Immature natural killer cell (primary cell): ENCODE data around the gene SHROOM3. TPM values are rescaled to one million over a fixed set of nuclear protein-coding genes. Genes with fewer than 3 reads are reported as not detected.
"Not testable (repeated sequence)": the region's sequence is repeated elsewhere in the genome, so short reads cannot be mapped to it uniquely, and the experiment has no call there.

ENCODE experiments used
- DNase-seq, 3 donors: peaks; one replicate each; pipeline ENCODE4 v3.0.0; 2022; ENCODE audit warnings: mixed read lengths in 1 of 3
- H3K27ac Mint-ChIP-seq, 6 donors: one replicate each; pipeline ENCODE4 v1.8.0; 2020; ENCODE audit warnings: mixed read lengths in 6 of 6, mild to moderate bottlenecking in 5 of 6, inconsistent platforms in 4 of 6, moderate library complexity in 3 of 6
- H3K27me3 Mint-ChIP-seq, 3 donors: one replicate each; pipeline ENCODE4 v1.8.0; 2020 to 2021; ENCODE audit warnings: low read depth in 3 of 3, mild to moderate bottlenecking in 3 of 3, mixed read lengths in 3 of 3, moderate library complexity in 3 of 3, inconsistent platforms in 1 of 3
- H3K36me3 Mint-ChIP-seq, 3 donors: one replicate each; pipeline ENCODE4 v1.8.0; 2020; ENCODE audit warnings: mixed read lengths in 3 of 3, inconsistent platforms in 2 of 3, mild to moderate bottlenecking in 2 of 3
- H3K4me1 Mint-ChIP-seq, 2 donors: one replicate each; pipeline ENCODE4 v1.8.0; 2020; ENCODE audit warnings: inconsistent platforms in 2 of 2, mild to moderate bottlenecking in 2 of 2, mixed read lengths in 2 of 2, moderate library complexity in 1 of 2
- H3K4me3 Mint-ChIP-seq, 5 donors: one replicate each; pipeline ENCODE4 v1.8.0; 2020; ENCODE audit warnings: mild to moderate bottlenecking in 5 of 5, mixed read lengths in 5 of 5, inconsistent platforms in 3 of 5, moderate library complexity in 3 of 5
- H3K9me3 Mint-ChIP-seq, 6 donors: one replicate each; pipeline ENCODE4 v1.8.0; 2020; ENCODE audit warnings: mild to moderate bottlenecking in 6 of 6, mixed read lengths in 6 of 6, inconsistent platforms in 4 of 6, moderate library complexity in 3 of 6
- polyA plus RNA-seq, 3 donors: library from polyadenylated mRNA; unstranded; fragments of 300-500 nt; fragmentation: Illumina TruSeq; gene quantifications; one replicate each; pipeline ENCODE4 v1.2.3, GENCODE V29; 2021

Gene SHROOM3
- polyA plus RNA-seq, 3 donors from 2014 or later = not detected

GRCh38 chr4:76454073-76454472, 19.0 kb downstream of the SHROOM3 start:
- H3K27me3 Mint-ChIP-seq, H3K36me3 Mint-ChIP-seq, H3K9me3 Mint-ChIP-seq, H3K4me3 Mint-ChIP-seq, DNase-seq, H3K27ac Mint-ChIP-seq: not testable (repeated sequence)
- peaks cover 17 to 26% of the 10 kb centered on the region in 2 donors for H3K4me1 Mint-ChIP-seq

GRCh38 chr4:76457885-76458284, 22.9 kb downstream of the SHROOM3 start:
- peaks cover 0 to 5% (median 3%) of the 10 kb centered on the region in 6 donors for H3K9me3 Mint-ChIP-seq
- DNase-seq = no peak
- H3K27me3 Mint-ChIP-seq = peaks cover 2 to 3% (median 2%) of the 10 kb centered on the region in 3 donors
- H3K27ac Mint-ChIP-seq = no peak overlapping the region
- H3K4me3 Mint-ChIP-seq = no peak overlapping the region
- H3K4me1 Mint-ChIP-seq = peaks cover 0 to 1% of the 10 kb centered on the region in 2 donors
- peaks cover 0 to 3% (median 3%) of the 10 kb centered on the region in 3 donors for H3K36me3 Mint-ChIP-seq

GRCh38 chr4:76458297-76458696, 23.3 kb downstream of the SHROOM3 start:
- Mint-ChIP-seq H3K4me1 (peaks cover 0 to 1% of the 10 kb centered on the region in 2 donors), H3K27ac (no peak overlapping the region), H3K36me3 (peaks cover 0 to 7% (median 3%) of the 10 kb centered on the region in 3 donors), H3K4me3 (no peak overlapping the region), H3K27me3 (peaks cover 2 to 3% (median 2%) of the 10 kb centered on the region in 3 donors), H3K9me3 (peaks cover 0 to 9% (median 6%) of the 10 kb centered on the region in 6 donors)
- DNase-seq = no peak

- Mint-ChIP-seq H3K4me1 (peaks cover 0 to 1% of the 10 kb centered on the region in 2 donors), H3K36me3 (peaks cover 0 to 7% (median 3%) of the 10 kb centered on the region in 3 donors), H3K9me3 (peaks cover 0 to 14% (median 7%) of the 10 kb centered on the region in 6 donors), H3K4me3 (no peak overlapping the region), H3K27ac (no peak overlapping the region), H3K27me3 (peaks cover 0 to 3% (median 2%) of the 10 kb centered on the region in 3 donors)
- no peak for DNase-seq
These were observed 23.8 kb downstream of the SHROOM3 start for GRCh38 chr4:76458825-76459224.

GRCh38 chr4:76459291-76459723, 24.3 kb downstream of the SHROOM3 start:
- H3K27me3 Mint-ChIP-seq = peaks cover 0 to 3% (median 2%) of the 10 kb centered on the region in 3 donors
- no peak for DNase-seq

GRCh38 chr4:76463568-76463967, 28.5 kb downstream of the SHROOM3 start:
- H3K27me3 Mint-ChIP-seq = no peaks in the 10 kb centered on the region
- H3K9me3 Mint-ChIP-seq = peaks cover 5 to 18% (median 9%) of the 10 kb centered on the region in 6 donors
- H3K27ac Mint-ChIP-seq = no peak overlapping the region
- no peak for DNase-seq
- peaks cover 0 to 1% of the 10 kb centered on the region in 2 donors for H3K4me1 Mint-ChIP-seq
- H3K4me3 Mint-ChIP-seq = no peak overlapping the region
- peaks cover 0 to 7% (median 0%) of the 10 kb centered on the region in 3 donors for H3K36me3 Mint-ChIP-seq

More at GRCh38 chr4:76459291-76459723, 24.3 kb downstream of the SHROOM3 start:
- peaks cover 1 to 15% (median 8%) of the 10 kb centered on the region in 6 donors for H3K9me3 Mint-ChIP-seq
- no peak overlapping the region for H3K4me3 Mint-ChIP-seq
- H3K27ac Mint-ChIP-seq = no peak overlapping the region
- peaks cover 0 to 7% (median 3%) of the 10 kb centered on the region in 3 donors for H3K36me3 Mint-ChIP-seq
- peaks cover 0 to 1% of the 10 kb centered on the region in 2 donors for H3K4me1 Mint-ChIP-seq

- no peak for DNase-seq
- H3K36me3 Mint-ChIP-seq = no peaks in the 10 kb centered on the region
- peak overlapping the region in 3 of 6 donors; percentile 25 to 36 (median 28) for H3K27ac Mint-ChIP-seq
- peaks cover 0 to 11% of the 10 kb centered on the region in 2 donors for H3K4me1 Mint-ChIP-seq
- no peak overlapping the region for H3K4me3 Mint-ChIP-seq
- H3K27me3 Mint-ChIP-seq = peaks cover 0 to 4% (median 0%) of the 10 kb centered on the region in 3 donors
- peaks cover 0 to 3% (median 0%) of the 10 kb centered on the region in 6 donors for H3K9me3 Mint-ChIP-seq
These were observed 35.0 kb downstream of the SHROOM3 start for GRCh38 chr4:76470064-76470463.

- no peaks in the 10 kb centered on the region for H3K36me3 Mint-ChIP-seq
- H3K4me3 Mint-ChIP-seq = no peak overlapping the region
- H3K4me1 Mint-ChIP-seq = peaks cover 0 to 9% of the 10 kb centered on the region in 2 donors
- peak overlapping the region in 1 of 6 donors; percentile 36 for H3K27ac Mint-ChIP-seq
- DNase-seq = no peak
- peaks cover 0 to 4% (median 0%) of the 10 kb centered on the region in 3 donors for H3K27me3 Mint-ChIP-seq
- H3K9me3 Mint-ChIP-seq = peaks cover 0 to 3% (median 0%) of the 10 kb centered on the region in 6 donors
These were observed 35.5 kb downstream of the SHROOM3 start for GRCh38 chr4:76470532-76470931.

GRCh38 chr4:76476571-76476970, 41.5 kb downstream of the SHROOM3 start:
- Mint-ChIP-seq H3K27me3 (peaks cover 3 to 24% (median 4%) of the 10 kb centered on the region in 3 donors), H3K4me1 (peaks cover 0 to 3% of the 10 kb centered on the region in 2 donors), H3K36me3 (no peaks in the 10 kb centered on the region), H3K27ac (no peak overlapping the region), H3K4me3 (no peak overlapping the region), H3K9me3 (peaks cover 0 to 5% (median 2%) of the 10 kb centered on the region in 6 donors)
- DNase-seq = no peak

GRCh38 chr4:76484654-76485053, 49.6 kb downstream of the SHROOM3 start:
- H3K27ac Mint-ChIP-seq = no peak overlapping the region
- H3K4me1 Mint-ChIP-seq = no peaks in the 10 kb centered on the region
- peaks cover 0 to 5% (median under 1%) of the 10 kb centered on the region in 6 donors for H3K9me3 Mint-ChIP-seq
- H3K27me3 Mint-ChIP-seq = peaks cover 0 to 20% (median 13%) of the 10 kb centered on the region in 3 donors
- H3K4me3 Mint-ChIP-seq = no peak overlapping the region
- peaks cover 0 to 4% (median 0%) of the 10 kb centered on the region in 3 donors for H3K36me3 Mint-ChIP-seq
- no peak for DNase-seq

GRCh38 chr4:76485450-76485849, 50.4 kb downstream of the SHROOM3 start:
- peaks cover 0 to 4% (median 0%) of the 10 kb centered on the region in 3 donors for H3K36me3 Mint-ChIP-seq
- H3K4me3 Mint-ChIP-seq = no peak overlapping the region
- no peaks in the 10 kb centered on the region for H3K4me1 Mint-ChIP-seq
- no peak overlapping the region for H3K27ac Mint-ChIP-seq
- H3K9me3 Mint-ChIP-seq = peaks cover 0 to 4% (median under 1%) of the 10 kb centered on the region in 6 donors
- no peak for DNase-seq
- H3K27me3 Mint-ChIP-seq = peaks cover 0 to 16% (median 11%) of the 10 kb centered on the region in 3 donors

- H3K27me3 Mint-ChIP-seq = peaks cover 0 to 12% (median 10%) of the 10 kb centered on the region in 3 donors
- H3K4me3 Mint-ChIP-seq = no peak overlapping the region
- H3K36me3 Mint-ChIP-seq = peaks cover 0 to 4% (median 0%) of the 10 kb centered on the region in 3 donors
- no peaks in the 10 kb centered on the region for H3K9me3 Mint-ChIP-seq
- no peak for DNase-seq
- H3K27ac Mint-ChIP-seq = no peak overlapping the region
- H3K4me1 Mint-ChIP-seq = peaks cover 0 to 3% of the 10 kb centered on the region in 2 donors
These were observed 51.7 kb downstream of the SHROOM3 start for GRCh38 chr4:76486588-76487276.

GRCh38 chr4:76487621-76488020, 52.6 kb downstream of the SHROOM3 start:
- DNase-seq = no peak
- H3K4me3 Mint-ChIP-seq = no peak overlapping the region
- H3K27ac Mint-ChIP-seq = no peak overlapping the region
- H3K36me3 Mint-ChIP-seq = peaks cover 0 to 4% (median 0%) of the 10 kb centered on the region in 3 donors
- H3K27me3 Mint-ChIP-seq = peaks cover 0 to 7% (median 4%) of the 10 kb centered on the region in 3 donors
- no peaks in the 10 kb centered on the region for H3K9me3 Mint-ChIP-seq
- H3K4me1 Mint-ChIP-seq = peaks cover 0 to 3% of the 10 kb centered on the region in 2 donors

- Mint-ChIP-seq H3K9me3 (no peaks in the 10 kb centered on the region), H3K36me3 (peaks cover 0 to 4% (median 0%) of the 10 kb centered on the region in 3 donors), H3K27ac (no peak overlapping the region), H3K27me3 (peaks cover 1 to 7% (median 2%) of the 10 kb centered on the region in 3 donors), H3K4me3 (no peak overlapping the region), H3K4me1 (peaks cover 0 to 3% of the 10 kb centered on the region in 2 donors)
- no peak for DNase-seq
These were observed 53.4 kb downstream of the SHROOM3 start for GRCh38 chr4:76488455-76488854.
